Measurements from ENCODE around the gene SRRM5.
A peak's percentile ranks its signal among the peaks of the same experiment; 100 is the strongest.

The SRRM5 gene

GRCh38 chr19:43638995-43639518 is 27.2 kb downstream of the SRRM5 start:
- Histone ChIP-seq H3K4me2 (ENCODE audit: low read depth, low read length, poor library complexity, severe bottlenecking) (no peak overlapping the region), H3K79me2 (ENCODE audit: insufficient read depth, low read length) (no peaks in the 10 kb centered on the region), H3K27ac (ENCODE audit: low read depth, low read length) (no peak overlapping the region), H4K20me1 (ENCODE audit: low read depth, low read length) (no peaks in the 10 kb centered on the region), H3K27me3 (ENCODE audit: low read length) (no peaks in the 10 kb centered on the region), H3K9ac (ENCODE audit: low read length) (no peak overlapping the region), H3K4me3 (ENCODE audit: insufficient read depth, low read length, poor library complexity, severe bottlenecking) (no peak overlapping the region), H3F3A (ENCODE audit: insufficient read depth) (no peaks in the 10 kb centered on the region), H3K9me2 (replicated peaks; ENCODE audit: insufficient read depth, low read length) (no peaks in the 10 kb centered on the region), H3K36me3 (ENCODE audit: low read length) (no peaks in the 10 kb centered on the region), H2AFZ (ENCODE audit: low read depth, low read length, severe bottlenecking) (no peak overlapping the region), H3K9me3 (ENCODE audit: insufficient read depth, low read length) (no peaks in the 10 kb centered on the region)
- TF ChIP-seq CTCF (IDR thresholded peaks at IDR 0.05; ENCODE audit: insufficient read depth, low read length, poor library complexity, severe bottlenecking): no peak
- no peak for TF ChIP-seq EZH2phosphoT487 (conservative IDR thresholded peaks at IDR 0.05; ENCODE audit: low read length)

GRCh38 chr19:43639519-43640423 is 27.9 kb downstream of the SRRM5 start, which contains the start of gene CADM4:
TSS of gene CADM4 (minus strand) at chr19:43639850. CDS start at chr19:43639790, 60 bp downstream.
- Histone ChIP-seq H3K4me3 (ENCODE audit: insufficient read depth, low read length, poor library complexity, severe bottlenecking) (peak within 1 kb of the TSS; percentile 37), H3K27ac (ENCODE audit: low read depth, low read length) (no peak within 1 kb of the TSS), H3K36me3 (ENCODE audit: low read length) (no peaks in the 10 kb centered on the region), H3K79me2 (ENCODE audit: insufficient read depth, low read length) (no peaks in the 10 kb centered on the region), H3K4me2 (ENCODE audit: low read depth, low read length, poor library complexity, severe bottlenecking) (peak within 1 kb of the TSS; percentile 35), H2AFZ (ENCODE audit: low read depth, low read length, severe bottlenecking) (no peak within 1 kb of the TSS), H3K9ac (ENCODE audit: low read length) (peak within 1 kb of the TSS; percentile 18; the same call in 1 of the 2 replicates), H4K20me1 (ENCODE audit: low read depth, low read length) (no peaks in the 10 kb centered on the region), H3F3A (ENCODE audit: insufficient read depth) (no peaks in the 10 kb centered on the region), H3K27me3 (ENCODE audit: low read length) (no peaks in the 10 kb centered on the region), H3K9me3 (ENCODE audit: insufficient read depth, low read length) (no peaks in the 10 kb centered on the region), H3K9me2 (replicated peaks; ENCODE audit: insufficient read depth, low read length) (no peaks in the 10 kb centered on the region)
- TF ChIP-seq CTCF (IDR thresholded peaks at IDR 0.05; ENCODE audit: insufficient read depth, low read length, poor library complexity, severe bottlenecking): no peak
- TF ChIP-seq EZH2phosphoT487 (conservative IDR thresholded peaks at IDR 0.05; ENCODE audit: low read length): no peak

- no peaks in the 10 kb centered on the region for H3F3A ChIP-seq (ENCODE audit: insufficient read depth)
- H3K4me2 ChIP-seq (ENCODE audit: low read depth, low read length, poor library complexity, severe bottlenecking): peak overlapping the region; percentile 35
- no peaks in the 10 kb centered on the region for H3K9me3 ChIP-seq (ENCODE audit: insufficient read depth, low read length)
- H4K20me1 ChIP-seq (ENCODE audit: low read depth, low read length): no peaks in the 10 kb centered on the region
- no peak overlapping the region for H2AFZ ChIP-seq (ENCODE audit: low read depth, low read length, severe bottlenecking)
- TF ChIP-seq EZH2phosphoT487 (conservative IDR thresholded peaks at IDR 0.05; ENCODE audit: low read length) (no peak), CTCF (IDR thresholded peaks at IDR 0.05; ENCODE audit: insufficient read depth, low read length, poor library complexity, severe bottlenecking) (no peak)
- H3K36me3 ChIP-seq (ENCODE audit: low read length): no peaks in the 10 kb centered on the region
- H3K4me3 ChIP-seq (ENCODE audit: insufficient read depth, low read length, poor library complexity, severe bottlenecking): no peak overlapping the region
- no peaks in the 10 kb centered on the region for H3K27me3 ChIP-seq (ENCODE audit: low read length)
- H3K9me2 ChIP-seq (replicated peaks; ENCODE audit: insufficient read depth, low read length): no peaks in the 10 kb centered on the region
- H3K79me2 ChIP-seq (ENCODE audit: insufficient read depth, low read length): no peaks in the 10 kb centered on the region
- no peak overlapping the region for H3K9ac ChIP-seq (ENCODE audit: low read length)
- H3K27ac ChIP-seq (ENCODE audit: low read depth, low read length): no peak overlapping the region
These were observed 28.5 kb downstream of the SRRM5 start for GRCh38 chr19:43640424-43640757.

Data from SU-DHL-6 (cell line).